Measurements from ENCODE around the gene AGPAT3. TPM values are rescaled to one million over a fixed set of nuclear protein-coding genes. Genes with fewer than 3 reads are reported as not detected.

Gene AGPAT3
- total RNA-seq, 1 experiment from 2014 or later: 13.0 TPM

- H4K91ac ChIP-seq (ENCODE audit: insufficient read length, low read depth, low read length): no peak overlapping the region
- no peaks in the 10 kb centered on the region for H3K79me1 ChIP-seq (ENCODE audit: insufficient read depth, low read depth, low read length, poor library complexity, severe bottlenecking)
- H3K56ac ChIP-seq (ENCODE audit: insufficient read length, low read depth, low read length): no peak overlapping the region
- no peak overlapping the region for H2AFZ ChIP-seq (ENCODE audit: low read length)
- no CpG with 5 or more reads among the region's 6 CpGs for WGBS (ENCODE audit: extremely low coverage, insufficient read length, low lambda C conversion rate)
- H3K18ac ChIP-seq (ENCODE audit: insufficient read length, low read depth, low read length): no peak overlapping the region
- H4K8ac ChIP-seq (replicated peaks; ENCODE audit: insufficient read length, low read depth, low read length): no peak overlapping the region
- H2BK12ac ChIP-seq (ENCODE audit: insufficient read length, low read depth, low read length): no peak overlapping the region
- no peaks in the 10 kb centered on the region for H3K9me3 ChIP-seq (ENCODE audit: control insufficient read depth, low read depth, low read length)
- Mint-ChIP-seq H3K4me3 (no peak overlapping the region), H3K27ac (no peak overlapping the region), H3K9me3 (no peaks in the 10 kb centered on the region; a peak in 1 of 5 replicates), H3K4me1 (peaks cover 2 to 4% of the 10 kb centered on the region in 2 experiments; a peak in 2 of 4 replicates), H3K36me3 (ENCODE audit: insufficient read depth in 1 of 3, low read depth in 3 of 3) (no peaks in the 10 kb centered on the region), H3K27me3 (ENCODE audit: low read depth) (peaks cover 7% of the 10 kb centered on the region)
- H3T11ph ChIP-seq (ENCODE audit: low read length): no peak overlapping the region
- no peaks in the 10 kb centered on the region for H4K20me1 ChIP-seq (ENCODE audit: control insufficient read depth, insufficient read depth, insufficient read length)
- no peak overlapping the region for H2BK5ac ChIP-seq (ENCODE audit: insufficient read length, low read length)
- no peak overlapping the region for H3K9ac ChIP-seq (ENCODE audit: extremely low read depth, insufficient read length, low read length)
- H3K14ac ChIP-seq (ENCODE audit: insufficient read depth, low read length): no peak overlapping the region
- no peak for TF ChIP-seq CTCF (conservative IDR thresholded peaks at IDR 0.05)
- no peak overlapping the region for H2AK5ac ChIP-seq (ENCODE audit: insufficient read length, low read length)
- H3K4me2 ChIP-seq (ENCODE audit: insufficient read depth, insufficient read length, low read length): no peak overlapping the region
- H3K4me1 ChIP-seq (ENCODE audit: insufficient read depth, low read length): no peaks in the 10 kb centered on the region
- H3K27me3 ChIP-seq (ENCODE audit: insufficient read depth, low read length): no peaks in the 10 kb centered on the region
- no peak overlapping the region for H4K5ac ChIP-seq (ENCODE audit: insufficient read length, low read depth, low read length)
- H2BK120ac ChIP-seq (ENCODE audit: low read depth, low read length, poor library complexity, severe bottlenecking): no peak overlapping the region
- H3K4ac ChIP-seq (ENCODE audit: low read depth, low read length): no peak overlapping the region
- H2BK15ac ChIP-seq (ENCODE audit: low read depth, low read length): no peak overlapping the region
- H3K23ac ChIP-seq (ENCODE audit: insufficient read length, low read depth, low read length): no peak overlapping the region
- H3K23me2 ChIP-seq (ENCODE audit: insufficient read length, low read depth, low read length, poor library complexity, severe bottlenecking): no peaks in the 10 kb centered on the region
- no peaks in the 10 kb centered on the region for H3K79me2 ChIP-seq (ENCODE audit: insufficient read depth, low read length)
- H3K27ac ChIP-seq (ENCODE audit: insufficient read length, low read depth, low read length): no peak overlapping the region
- DNase-seq: no peak
- H2BK20ac ChIP-seq (ENCODE audit: low read depth, low read length, poor library complexity, severe bottlenecking): no peak overlapping the region
Observed at GRCh38 chr21:43846430-43846829, 18.6 kb upstream of the AGPAT3 start.
